ENCODE data around the gene ZDHHC22. TPM values are rescaled to one million over a fixed set of nuclear protein-coding genes. Genes with fewer than 3 reads are reported as not detected.
A peak's percentile ranks its signal among the peaks of the same experiment; 100 is the strongest.

The ZDHHC22 gene
- polyA plus RNA-seq, 3 donors, result not detected

- H3K4me1 Mint-ChIP-seq, result peaks cover 40% of the 10 kb centered on the region
- H3K4me1 ChIP-seq (ENCODE audit: control insufficient read depth in 1 of 2, insufficient read depth in 2 of 2, low read length in 2 of 2), result peaks cover 33 to 38% of the 10 kb centered on the region in 2 donors
- no peak for DNase-seq
- no peak overlapping the region for H3K27ac ChIP-seq (ENCODE audit: low read depth in 1 of 2, low read length in 2 of 2)
- intact Hi-C loops (cut with micrococcal nuclease), result no loop called here
- no peak for TF ChIP-seq CTCF (IDR thresholded peaks at IDR 0.05)
- no peak overlapping the region for H2AFZ ChIP-seq (ENCODE audit: insufficient read depth, low read depth, low read length, poor library complexity, severe bottlenecking)
- H3K27me3 ChIP-seq (ENCODE audit: control insufficient read depth in 2 of 2, insufficient read depth in 2 of 2, low read length in 2 of 2), result peaks cover 0 to 5% of the 10 kb centered on the region in 2 donors
- H3K9me3 Mint-ChIP-seq, result no peaks in the 10 kb centered on the region
- no peaks in the 10 kb centered on the region for H4K20me1 ChIP-seq (ENCODE audit: insufficient read depth, low read length)
- H3K36me3 Mint-ChIP-seq, result no peaks in the 10 kb centered on the region
- WGBS (ENCODE audit: insufficient coverage), result 77% methylated on average over 9 of the region's 15 CpGs
- no peaks in the 10 kb centered on the region for H3K36me3 ChIP-seq (replicated peaks in 1 of 2; ENCODE audit: control insufficient read depth in 1 of 2, insufficient read depth in 2 of 2, low read length in 2 of 2)
- H3K4me3 ChIP-seq (replicated peaks in 1 of 3; ENCODE audit: low read depth in 2 of 3, low read length in 3 of 3), result no peak overlapping the region
- no peak overlapping the region for H3K4me3 Mint-ChIP-seq
- no peak overlapping the region for H3K9ac ChIP-seq (ENCODE audit: insufficient read depth, low read length, poor library complexity, severe bottlenecking)
- no peaks in the 10 kb centered on the region for H3K9me3 ChIP-seq (replicated peaks in 1 of 2; ENCODE audit: control insufficient read depth in 1 of 2, insufficient read depth in 1 of 2, low read length in 2 of 2)
- H3K27ac Mint-ChIP-seq, result peak overlapping the region in 1 of 7 donors; percentile 70
- H3K79me2 ChIP-seq (ENCODE audit: insufficient read depth, low read length), result no peaks in the 10 kb centered on the region
- peaks cover 10 to 26% (median 15%) of the 10 kb centered on the region in 3 donors for H3K27me3 Mint-ChIP-seq (ENCODE audit: low read depth in 3 of 3)
- no peak overlapping the region for H3K4me2 ChIP-seq (replicated peaks; ENCODE audit: extremely low read depth, low read length, poor library complexity, severe bottlenecking)
Observed at GRCh38 chr14:77186911-77187648, 45.5 kb upstream of the ZDHHC22 start.

GRCh38 chr14:77185093-77185465 lies 43.5 kb upstream of the ZDHHC22 start:
- DNase-seq, result no peak
- peaks cover 41 to 47% of the 10 kb centered on the region in 2 donors for H3K4me1 ChIP-seq (ENCODE audit: control insufficient read depth in 1 of 2, insufficient read depth in 2 of 2, low read length in 2 of 2)
- intact Hi-C loops (cut with micrococcal nuclease), result no loop called here
- no peak overlapping the region for H3K9ac ChIP-seq (ENCODE audit: insufficient read depth, low read length, poor library complexity, severe bottlenecking)
- no peak overlapping the region for H3K4me2 ChIP-seq (replicated peaks; ENCODE audit: extremely low read depth, low read length, poor library complexity, severe bottlenecking)
- WGBS (ENCODE audit: insufficient coverage), result 67% methylated on average over 1 of the region's 2 CpGs
- Mint-ChIP-seq H3K36me3 (no peaks in the 10 kb centered on the region), H3K27me3 (ENCODE audit: low read depth in 3 of 3) (peaks cover 24 to 41% (median 30%) of the 10 kb centered on the region in 3 donors), H3K9me3 (peaks cover 0 to 4% (median 3%) of the 10 kb centered on the region in 7 donors), H3K4me3 (no peak overlapping the region), H3K4me1 (peaks cover 45% of the 10 kb centered on the region), H3K27ac (peak overlapping the region in 1 of 7 donors; percentile 3)
- no peak for TF ChIP-seq CTCF (IDR thresholded peaks at IDR 0.05)
- no peak overlapping the region for H3K4me3 ChIP-seq (replicated peaks in 1 of 3; ENCODE audit: low read depth in 2 of 3, low read length in 3 of 3)
- H3K9me3 ChIP-seq (replicated peaks in 1 of 2; ENCODE audit: control insufficient read depth in 1 of 2, insufficient read depth in 1 of 2, low read length in 2 of 2), result no peaks in the 10 kb centered on the region
- H2AFZ ChIP-seq (ENCODE audit: insufficient read depth, low read depth, low read length, poor library complexity, severe bottlenecking), result no peak overlapping the region
- H3K36me3 ChIP-seq (replicated peaks in 1 of 2; ENCODE audit: control insufficient read depth in 1 of 2, insufficient read depth in 2 of 2, low read length in 2 of 2), result no peaks in the 10 kb centered on the region
- H4K20me1 ChIP-seq (ENCODE audit: insufficient read depth, low read length), result no peaks in the 10 kb centered on the region
- peak overlapping the region in 1 of 2 donors; percentile 13 for H3K27ac ChIP-seq (ENCODE audit: low read depth in 1 of 2, low read length in 2 of 2)
- peaks cover 0 to 16% of the 10 kb centered on the region in 2 donors for H3K27me3 ChIP-seq (ENCODE audit: control insufficient read depth in 2 of 2, insufficient read depth in 2 of 2, low read length in 2 of 2)
- H3K79me2 ChIP-seq (ENCODE audit: insufficient read depth, low read length), result no peaks in the 10 kb centered on the region

Measured in CD14-positive monocyte (primary cell).